Thoracic aorta (tissue), 2 donors: ENCODE data around the gene GNA12. TPM values are rescaled to one million over a fixed set of nuclear protein-coding genes. Genes with fewer than 3 reads are reported as not detected.

Experiments
- ATAC-seq: fragments of 150-250 bp; one replicate; pipeline ENCODE4 v1.8.0; 2017; ENCODE audit warnings: low read depth; ENCODE audit not compliant: insufficient number of reproducible peaks, low FRiP score
- DNase-seq: peaks from one replicate; pipeline ENCODE4 v3.0.0-alpha.2; 2020; ENCODE audit warnings: low spot score
- H3K27ac ChIP-seq, 2 donors: fragments of 200-600 bp; sonication (generic); 1 replicate in 1 of 2; 2 replicates in 1 of 2; pipeline ENCODE4 v1.5.1; 2016; ENCODE audit warnings: mild to moderate bottlenecking in 2 of 2, moderate library complexity in 2 of 2
- H3K27me3 ChIP-seq: fragments of 200-600 bp; sonication (generic); replicated peaks from 2 replicates; pipeline ENCODE4 v1.6.0; 2016; ENCODE audit warnings: mild to moderate bottlenecking; ENCODE audit not compliant: insufficient read depth
- H3K36me3 ChIP-seq: fragments of 200-600 bp; sonication (generic); one replicate; pipeline ENCODE4 v1.5.1; 2016
- H3K4me1 ChIP-seq, 2 donors: fragments of 200-600 bp; sonication (generic); 1 replicate in 1 of 2; 2 replicates in 1 of 2; pipeline versions ENCODE4 v1.5.1 to v1.6.0; 2016; ENCODE audit warnings: low read depth in 2 of 2, mild to moderate bottlenecking in 1 of 2; ENCODE audit not compliant: control insufficient read depth in 1 of 2
- H3K4me3 ChIP-seq: fragments of 200-600 bp; sonication (generic); 2 replicates; pipeline ENCODE4 v1.5.1; 2016; ENCODE audit warnings: mild to moderate bottlenecking
- H3K9me3 ChIP-seq: fragments of 200-600 bp; sonication (generic); 2 replicates; pipeline ENCODE4 v1.5.1; 2016
- total RNA-seq, 2 donors: library from RNA; depleted of rRNA; stranded (reverse); fragments of >200 nt; gene quantifications; one replicate each; pipeline versions ENCODE4 v1.1.0 to v1.2.3, GENCODE V29; 2016
- TF ChIP-seq, protein P1 (sequence below): fragments of 200-600 bp; sonication (generic); IDR thresholded peaks from one replicate; pipeline ENCODE4 v1.5.1; 2019; ENCODE audit warnings: antibody characterized with exemption

Gene GNA12
- total RNA-seq, 2 donors from 2014 or later: 27.6 to 48.8 TPM

DNA sequence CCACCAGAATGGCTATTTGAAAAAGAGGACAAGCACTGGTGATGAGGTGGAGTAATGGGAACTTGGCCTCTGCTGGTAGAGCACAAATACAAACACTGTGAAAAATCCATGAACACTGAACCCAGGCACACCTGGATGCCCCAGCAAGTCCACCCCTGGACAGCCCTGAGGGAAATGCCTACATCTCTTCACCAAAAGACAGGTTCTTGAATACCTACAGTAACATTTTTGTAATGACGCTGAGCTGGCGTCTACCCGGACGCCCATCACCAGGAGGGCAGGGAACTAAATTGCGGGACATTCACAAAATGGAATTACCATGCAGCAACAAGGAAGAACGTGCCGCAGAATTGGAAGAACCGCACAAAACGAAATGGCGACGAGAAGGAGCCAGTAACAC lies 70.5 kb downstream of the GNA12 start:
- no peaks in the 10 kb centered on the region for H3K27me3 ChIP-seq
- no peaks in the 10 kb centered on the region for H3K4me1 ChIP-seq
- H3K36me3 ChIP-seq: no peaks in the 10 kb centered on the region
- ATAC-seq (no peak), DNase-seq (no peak)
- H3K27ac ChIP-seq: no peak overlapping the region
- H3K4me3 ChIP-seq: no peak overlapping the region
- TF ChIP-seq, protein P1, sequence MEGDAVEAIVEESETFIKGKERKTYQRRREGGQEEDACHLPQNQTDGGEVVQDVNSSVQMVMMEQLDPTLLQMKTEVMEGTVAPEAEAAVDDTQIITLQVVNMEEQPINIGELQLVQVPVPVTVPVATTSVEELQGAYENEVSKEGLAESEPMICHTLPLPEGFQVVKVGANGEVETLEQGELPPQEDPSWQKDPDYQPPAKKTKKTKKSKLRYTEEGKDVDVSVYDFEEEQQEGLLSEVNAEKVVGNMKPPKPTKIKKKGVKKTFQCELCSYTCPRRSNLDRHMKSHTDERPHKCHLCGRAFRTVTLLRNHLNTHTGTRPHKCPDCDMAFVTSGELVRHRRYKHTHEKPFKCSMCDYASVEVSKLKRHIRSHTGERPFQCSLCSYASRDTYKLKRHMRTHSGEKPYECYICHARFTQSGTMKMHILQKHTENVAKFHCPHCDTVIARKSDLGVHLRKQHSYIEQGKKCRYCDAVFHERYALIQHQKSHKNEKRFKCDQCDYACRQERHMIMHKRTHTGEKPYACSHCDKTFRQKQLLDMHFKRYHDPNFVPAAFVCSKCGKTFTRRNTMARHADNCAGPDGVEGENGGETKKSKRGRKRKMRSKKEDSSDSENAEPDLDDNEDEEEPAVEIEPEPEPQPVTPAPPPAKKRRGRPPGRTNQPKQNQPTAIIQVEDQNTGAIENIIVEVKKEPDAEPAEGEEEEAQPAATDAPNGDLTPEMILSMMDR: no peak
- H3K9me3 ChIP-seq: no peaks in the 10 kb centered on the region

DNA sequence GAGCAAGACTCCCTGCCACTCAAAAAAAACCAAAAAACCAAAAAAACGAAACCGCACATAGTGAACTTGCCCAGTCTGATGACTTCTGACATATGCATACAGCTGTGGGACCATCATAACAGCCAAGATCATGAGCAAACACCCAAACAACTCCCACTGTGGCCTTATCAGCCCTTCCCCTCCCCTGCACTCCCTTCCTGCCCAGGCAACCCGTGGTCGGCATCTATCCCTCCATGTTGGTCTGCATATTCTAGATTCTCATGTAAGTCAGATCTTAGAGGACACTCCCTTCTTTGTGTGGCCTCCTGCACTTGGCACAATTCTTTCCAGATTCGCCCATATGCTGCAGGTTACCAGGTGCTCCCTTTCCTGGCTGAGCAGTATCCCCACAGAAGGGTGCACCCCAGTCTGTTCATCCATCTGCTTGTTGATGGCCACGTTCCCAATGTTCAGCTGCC lies 72.8 kb downstream of the GNA12 start:
- DNase-seq: no peak
- no peaks in the 10 kb centered on the region for H3K4me1 ChIP-seq
- H3K36me3 ChIP-seq: no peaks in the 10 kb centered on the region
- no peak overlapping the region for H3K27ac ChIP-seq
- TF ChIP-seq, protein P1: no peak
- ATAC-seq: no peak
- H3K27me3 ChIP-seq: no peaks in the 10 kb centered on the region
- H3K9me3 ChIP-seq: no peaks in the 10 kb centered on the region
- no peak overlapping the region for H3K4me3 ChIP-seq

DNA sequence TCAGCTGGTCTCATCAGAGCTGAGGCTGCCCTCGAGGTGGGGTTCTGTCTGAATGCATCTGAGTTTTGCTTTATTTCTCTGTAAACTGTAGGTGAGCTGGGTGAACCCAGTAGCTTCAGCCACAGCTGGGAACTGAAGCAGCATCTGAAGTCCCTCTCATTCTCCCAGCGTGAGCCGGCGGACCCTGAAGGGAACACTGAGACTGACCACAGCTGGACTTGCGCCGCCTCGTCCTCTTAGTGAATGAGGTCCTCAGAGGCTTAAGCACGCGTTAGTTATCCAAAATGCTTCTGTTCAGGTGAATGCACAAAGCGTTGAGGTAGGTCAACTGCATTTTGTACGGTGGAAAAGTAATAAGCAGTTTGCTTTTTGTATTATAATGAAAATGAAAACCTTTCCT lies 79.5 kb downstream of the GNA12 start:
- no peak overlapping the region for H3K27ac ChIP-seq
- peaks cover 13 to 30% of the 10 kb centered on the region in 2 donors for H3K4me1 ChIP-seq

DNA sequence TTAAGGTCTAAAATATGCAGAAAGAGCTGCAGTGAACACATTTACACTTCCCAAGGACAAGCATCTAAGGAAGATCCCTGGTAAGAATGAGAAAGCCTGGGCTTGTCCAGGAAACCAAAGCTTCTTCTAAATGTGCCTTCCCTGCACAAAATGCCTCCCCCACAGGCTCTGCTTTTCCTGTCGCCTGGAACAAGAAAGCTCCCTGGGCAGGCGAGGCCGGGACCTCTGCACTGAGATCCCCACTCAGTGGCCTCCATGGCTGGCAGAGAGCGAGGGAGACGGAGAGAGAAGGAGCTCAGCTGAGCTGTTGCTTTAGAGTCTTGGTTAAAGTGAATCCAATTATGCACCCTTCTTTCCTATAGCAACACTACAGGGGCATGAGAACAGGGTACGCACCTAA lies 80.5 kb downstream of the GNA12 start:
- H3K9me3 ChIP-seq: no peaks in the 10 kb centered on the region
- no peaks in the 10 kb centered on the region for H3K36me3 ChIP-seq
- TF ChIP-seq, protein P1: no peak
- peak overlapping the region in 1 of 2 donors; percentile 42 for H3K27ac ChIP-seq
- no peak overlapping the region for H3K4me3 ChIP-seq
- no peaks in the 10 kb centered on the region for H3K27me3 ChIP-seq
- H3K4me1 ChIP-seq: peaks cover 20 to 40% of the 10 kb centered on the region in 2 donors
- ATAC-seq (no peak), DNase-seq (no peak)

More for the DNA sequence above, 79.5 kb downstream of the GNA12 start:
- H3K9me3 ChIP-seq: no peaks in the 10 kb centered on the region
- no peaks in the 10 kb centered on the region for H3K36me3 ChIP-seq
- no peak for ATAC-seq
- no peak for DNase-seq
- no peak overlapping the region for H3K4me3 ChIP-seq
- TF ChIP-seq, protein P1: no peak
- no peaks in the 10 kb centered on the region for H3K27me3 ChIP-seq

DNA sequence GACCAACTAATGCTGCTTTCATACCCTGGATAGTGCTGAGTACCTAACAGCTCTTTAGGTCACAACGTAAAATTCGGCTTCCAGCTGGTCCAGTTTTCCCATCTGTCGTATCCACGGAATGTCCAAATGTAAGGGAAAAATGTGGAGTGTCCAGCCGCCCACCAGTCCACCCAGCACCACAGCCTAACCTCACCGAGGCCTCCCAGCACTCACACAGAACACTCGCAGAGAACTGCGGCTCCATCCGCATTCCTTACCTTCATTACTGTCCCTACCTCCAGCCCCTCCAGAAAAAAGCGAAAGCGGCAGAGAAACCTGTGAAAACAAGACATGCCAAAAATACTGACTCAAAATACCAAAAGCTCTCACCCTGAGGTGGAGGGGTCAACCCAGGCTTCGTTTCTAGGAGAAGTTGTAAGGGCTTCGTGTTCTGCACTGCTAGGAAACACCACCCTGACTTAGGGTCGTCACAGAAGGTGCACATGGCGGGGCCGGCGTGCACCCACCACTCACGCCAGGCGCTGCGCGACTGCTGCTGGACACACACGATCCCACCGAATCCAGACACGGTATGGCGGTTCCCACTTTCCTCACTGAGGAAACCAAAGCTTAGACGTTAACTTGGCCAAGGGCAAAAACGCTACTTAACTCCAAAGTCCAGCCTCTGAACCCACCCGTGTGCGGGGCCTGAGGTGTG lies 82.2 kb downstream of the GNA12 start:
- H3K4me1 ChIP-seq: peaks cover 26 to 56% of the 10 kb centered on the region in 2 donors
- no peaks in the 10 kb centered on the region for H3K27me3 ChIP-seq
- no peaks in the 10 kb centered on the region for H3K9me3 ChIP-seq
- H3K36me3 ChIP-seq: no peaks in the 10 kb centered on the region
- TF ChIP-seq, protein P1: no peak
- ATAC-seq (no peak), DNase-seq (no peak)
- no peak overlapping the region for H3K4me3 ChIP-seq
- H3K27ac ChIP-seq: peak overlapping the region in 1 of 2 donors; percentile 42
